ENCODE measurements around the gene WDR44. TPM values are rescaled to one million over a fixed set of nuclear protein-coding genes. Genes with fewer than 3 reads are reported as not detected.
"Not testable (repeated sequence)": the region's sequence is repeated elsewhere in the genome, so short reads cannot be mapped to it uniquely, and the experiment has no call there.

The WDR44 gene
- total RNA-seq, 1 experiment from 2014 or later, result 15.6 TPM

DNA sequence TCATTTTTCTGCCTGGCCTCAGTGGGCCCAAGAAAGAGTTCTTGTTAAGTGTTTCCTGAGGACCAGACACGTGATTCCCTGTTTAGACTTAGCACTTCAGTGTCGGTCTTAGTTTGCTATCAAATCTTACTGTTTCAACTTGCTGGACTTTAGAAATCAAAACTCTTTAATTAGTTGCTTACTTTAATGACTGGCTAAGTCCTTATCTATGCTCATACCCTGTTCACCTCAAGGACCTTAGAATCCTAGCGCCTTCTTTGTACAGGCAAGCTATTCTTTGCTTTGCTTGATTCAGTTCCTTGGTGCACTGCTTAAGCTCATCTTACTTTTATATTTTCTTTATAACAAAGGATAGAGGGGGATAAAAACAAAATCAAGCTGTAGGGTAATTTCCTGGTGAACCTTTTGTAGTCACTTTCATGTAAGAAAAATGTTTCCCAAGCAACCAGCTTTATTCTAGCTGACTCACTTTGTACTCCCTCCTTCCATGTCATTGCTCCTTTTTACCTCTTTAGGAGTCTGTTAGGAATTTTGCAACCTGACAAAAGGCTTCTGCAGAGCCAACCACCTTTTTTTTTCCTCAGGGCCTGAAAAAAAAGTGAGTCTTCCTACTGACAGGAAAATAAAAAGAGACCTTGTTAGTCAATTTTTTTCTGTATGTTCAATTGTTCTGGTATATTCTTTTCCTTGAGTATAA, 14.7 kb downstream of the WDR44 start:
- DNase-seq (ENCODE audit: low read depth), result no peak

GRCh38 chrX:118364261-118364660, 18.4 kb downstream of the WDR44 start:
- no peak for DNase-seq (ENCODE audit: low read depth)

- no peak for DNase-seq (ENCODE audit: low read depth)
Observed at GRCh38 chrX:118367338-118367737, 21.4 kb downstream of the WDR44 start.

DNA sequence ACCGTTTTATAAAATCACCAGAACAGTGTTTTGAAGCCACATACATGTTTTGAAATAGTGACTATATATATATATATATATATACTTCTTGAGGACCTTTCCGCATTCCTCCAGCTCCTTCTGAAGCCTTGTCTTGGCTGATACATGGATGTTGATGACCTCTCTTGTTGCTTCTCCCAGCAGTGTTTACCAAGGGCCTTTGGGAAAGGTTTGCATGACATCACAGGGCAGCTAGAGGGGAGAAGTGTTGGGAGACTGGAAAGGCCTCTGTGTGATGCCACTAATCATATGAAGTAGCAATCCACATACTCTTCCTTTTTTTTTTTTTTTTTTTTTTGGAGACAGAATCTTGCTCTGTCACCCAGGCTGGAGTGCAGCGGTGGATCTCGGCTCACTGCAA, 22.5 kb downstream of the WDR44 start:
- no peak for DNase-seq (ENCODE audit: low read depth)

GRCh38 chrX:118370921-118371624, 25.2 kb downstream of the WDR44 start:
- DNase-seq (ENCODE audit: low read depth), result peak; percentile 49

GRCh38 chrX:118373538-118373937, 27.6 kb downstream of the WDR44 start:
- DNase-seq (ENCODE audit: low read depth), result no peak

GRCh38 chrX:118383120-118383519, 37.2 kb downstream of the WDR44 start:
- DNase-seq (ENCODE audit: low read depth), result no peak

- DNase-seq (ENCODE audit: low read depth), result no peak
Observed at GRCh38 chrX:118392716-118393115, 46.8 kb downstream of the WDR44 start.

DNA sequence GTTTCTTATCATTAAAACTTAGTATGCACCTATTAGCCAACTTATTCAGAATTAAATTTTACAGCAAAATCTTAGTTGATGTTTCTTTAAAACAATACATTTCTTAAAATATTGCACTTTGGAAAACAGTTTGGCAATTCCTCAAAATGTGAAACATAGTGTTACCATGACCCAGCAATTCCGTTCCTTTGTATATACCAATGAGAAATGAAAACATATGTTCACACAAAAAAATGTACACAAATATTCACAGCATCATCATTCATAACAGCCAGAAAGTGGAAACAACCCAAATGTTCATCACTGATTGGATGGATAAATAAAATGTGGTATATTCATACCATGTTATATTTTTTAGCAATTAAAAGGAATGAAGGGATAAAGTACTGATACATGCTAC, 50.2 kb downstream of the WDR44 start:
- no peak for DNase-seq (ENCODE audit: low read depth)

GRCh38 chrX:118418811-118419251, 72.9 kb downstream of the WDR44 start:
- DNase-seq (ENCODE audit: low read depth), result no peak

- DNase-seq (ENCODE audit: low read depth), result peak; percentile 45
Observed at GRCh38 chrX:118420462-118420861, 74.6 kb downstream of the WDR44 start.

DNA sequence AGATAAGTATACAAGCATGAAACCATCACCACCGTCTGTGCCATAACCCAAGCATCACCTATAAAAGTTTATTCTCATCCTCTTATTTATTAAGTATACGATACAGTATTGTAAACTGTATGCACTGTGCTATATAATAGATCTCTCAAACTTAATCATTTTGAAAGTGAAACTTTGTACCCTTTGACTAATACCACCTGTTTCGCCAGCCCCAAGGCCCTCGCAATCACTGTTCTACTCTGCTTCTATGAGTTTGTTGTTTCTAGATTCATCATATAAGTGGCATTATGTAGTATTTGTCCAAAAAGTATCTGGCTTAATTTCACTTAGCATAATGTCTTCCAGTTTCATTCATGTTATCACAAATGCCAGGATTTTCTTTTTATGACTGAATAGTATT, 77.7 kb downstream of the WDR44 start:
- no peak for DNase-seq (ENCODE audit: low read depth)

- DNase-seq (ENCODE audit: low read depth), result no peak
Observed at GRCh38 chrX:118432799-118433198, 86.9 kb downstream of the WDR44 start.

DNA sequence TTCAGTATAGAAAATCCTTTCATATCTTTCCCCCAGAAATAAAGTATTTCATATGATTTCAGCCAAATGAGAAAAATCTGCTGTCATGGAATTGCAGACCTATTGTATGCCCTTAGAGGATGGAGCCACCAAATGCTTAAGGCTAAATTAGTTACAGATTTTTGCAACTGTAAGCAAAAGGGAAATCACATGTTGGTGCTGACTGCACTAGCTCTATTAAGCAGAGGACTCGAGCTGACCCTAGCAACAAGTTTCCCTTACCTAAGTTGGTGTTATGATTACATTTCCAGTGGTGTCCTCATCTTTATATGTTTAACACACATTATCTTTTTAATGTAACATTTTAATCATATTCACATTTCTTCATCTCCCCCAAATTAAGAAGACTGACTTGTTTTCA, 91.4 kb downstream of the WDR44 start:
- no peak for DNase-seq (ENCODE audit: low read depth)

DNA sequence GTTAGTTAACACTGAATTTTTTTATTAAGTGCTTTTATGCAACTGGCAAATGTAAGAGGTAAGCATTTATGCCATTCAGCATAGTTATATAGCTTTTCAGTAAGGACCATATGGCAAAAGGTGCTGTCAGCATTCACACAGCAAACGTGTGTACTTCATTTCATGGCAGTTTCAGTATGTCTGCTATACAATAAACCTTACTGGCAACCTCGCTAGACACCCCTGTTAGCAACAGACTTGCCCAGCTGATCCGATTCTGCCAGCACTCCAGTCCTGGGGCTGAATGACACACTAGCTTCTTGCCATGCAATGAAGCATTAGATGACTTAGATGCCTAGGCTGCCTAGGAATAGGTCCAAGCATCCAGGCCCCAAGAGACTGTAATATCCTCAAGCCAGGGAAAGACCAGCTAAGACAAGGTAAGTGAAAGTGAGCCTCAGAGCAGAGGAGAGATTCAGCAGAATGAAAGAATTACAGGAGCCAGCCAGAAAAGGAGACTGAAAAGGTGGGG, 102.4 kb downstream of the WDR44 start:
- DNase-seq (ENCODE audit: low read depth), result peak; percentile 2

DNA sequence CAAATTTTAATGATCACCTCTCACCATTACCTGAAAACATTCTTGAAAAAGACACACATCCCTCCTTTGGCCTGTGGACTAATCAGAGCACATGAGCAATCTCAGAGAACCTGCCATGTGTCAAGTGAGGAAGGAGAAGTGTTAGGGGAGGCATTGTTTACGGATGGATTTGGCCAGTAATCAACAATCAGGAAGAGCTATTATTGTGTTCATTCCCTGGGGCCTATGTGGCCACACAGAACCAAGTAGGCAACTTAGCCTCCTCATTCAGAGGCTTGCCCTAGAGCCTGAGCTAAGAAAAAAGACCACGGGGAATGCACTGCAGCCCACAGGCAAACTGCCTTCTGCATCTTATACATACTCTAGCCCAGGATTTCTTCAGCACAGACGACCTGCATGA, 109.1 kb downstream of the WDR44 start:
- DNase-seq (ENCODE audit: low read depth), result no peak

- peak; percentile 19 for DNase-seq (ENCODE audit: low read depth)
Observed at GRCh38 chrX:118459494-118459893, 113.6 kb downstream of the WDR44 start.

DNA sequence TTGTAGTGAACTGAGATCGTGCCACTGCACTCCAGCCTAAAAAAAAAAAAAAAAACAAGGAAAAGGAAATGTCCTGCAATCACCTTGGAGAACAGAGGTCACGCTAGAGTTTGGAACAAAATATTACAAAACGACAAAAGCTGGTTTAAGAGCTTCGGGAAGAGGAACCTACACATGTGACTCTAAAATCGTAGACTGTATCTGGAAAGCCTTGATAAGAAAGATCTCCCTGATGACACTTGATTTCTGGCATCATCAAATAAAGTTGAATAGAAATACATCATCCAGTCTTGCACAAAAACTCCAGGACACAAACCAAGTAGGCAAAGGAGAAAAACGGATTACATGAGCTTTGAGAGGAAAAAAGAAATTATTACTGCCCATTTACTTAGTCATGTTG, 118.6 kb downstream of the WDR44 start:
- DNase-seq (ENCODE audit: low read depth), result no peak

GRCh38 chrX:118468122-118468521, 122.2 kb downstream of the WDR44 start:
- no peak for DNase-seq (ENCODE audit: low read depth)

GRCh38 chrX:118470721-118471347, 124.9 kb downstream of the WDR44 start:
- DNase-seq (ENCODE audit: low read depth), result not testable (repeated sequence)

DNA sequence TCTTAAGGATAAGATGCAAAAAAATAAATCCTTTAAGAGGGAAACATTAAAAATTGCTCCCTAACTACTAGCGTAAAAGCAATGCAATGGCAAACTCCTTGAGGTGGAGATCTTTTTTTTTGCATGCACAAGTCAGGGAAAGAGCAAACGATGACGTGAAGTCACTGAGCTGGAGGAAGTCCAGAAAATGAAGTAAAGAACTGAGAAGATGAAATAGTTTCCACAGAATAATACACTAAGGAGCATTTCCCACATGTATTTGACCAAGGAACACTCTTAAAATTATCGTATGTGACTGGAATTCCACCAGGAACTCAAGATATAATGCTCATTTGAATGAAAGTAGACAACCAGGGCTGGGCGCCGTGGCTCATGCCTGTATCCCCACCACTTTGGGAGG, 128.7 kb downstream of the WDR44 start:
- no peak for DNase-seq (ENCODE audit: low read depth)

- DNase-seq (ENCODE audit: low read depth), result no peak
Observed at GRCh38 chrX:118475903-118476302, 130.0 kb downstream of the WDR44 start.

GRCh38 chrX:118480172-118480571, 134.3 kb downstream of the WDR44 start:
- DNase-seq (ENCODE audit: low read depth), result peak; percentile 4
